SU-DHL-6 (cell line): ENCODE data around the gene LRCH1.

Source experiments
- H2AFZ ChIP-seq: fragments of 200-600 bp; sonication (generic); 2 replicates; pipeline ENCODE4 v1.6.1; 2014; ENCODE audit warnings: low read depth, mild to moderate bottlenecking, moderate library complexity, mixed read lengths, antibody characterized with exemption, low read length; ENCODE audit not compliant: severe bottlenecking
- H3F3A ChIP-seq: fragments of 200-600 bp; shearing (Covaris generic); 2 replicates; pipeline ENCODE4 v1.6.0; 2016; ENCODE audit warnings: antibody characterized with exemption, mild to moderate bottlenecking; ENCODE audit not compliant: insufficient read depth
- H3K27ac ChIP-seq: fragments of 200-600 bp; sonication (generic); 2 replicates; pipeline ENCODE4 v1.5.1; 2016; ENCODE audit warnings: low read depth, mild to moderate bottlenecking, low read length, moderate library complexity, mixed read lengths
- H3K27me3 ChIP-seq: fragments of 200-600 bp; sonication (generic), shearing (Covaris generic); 2 replicates; pipeline ENCODE4 v1.6.0; 2014; ENCODE audit warnings: mild to moderate bottlenecking, low read length
- H3K36me3 ChIP-seq: fragments of 200-600 bp; sonication (generic); 2 replicates; pipeline ENCODE4 v1.6.1; 2014; ENCODE audit warnings: mild to moderate bottlenecking, low read length, mixed read lengths
- H3K4me2 ChIP-seq: fragments of 300-600, 200-600 bp; shearing (Covaris generic), sonication (generic); 2 replicates; pipeline ENCODE4 v1.6.0; 2014; ENCODE audit warnings: low read length, low read depth, mild to moderate bottlenecking; ENCODE audit not compliant: poor library complexity, severe bottlenecking
- H3K4me3 ChIP-seq: fragments of 200-600 bp; sonication (generic); 2 replicates; pipeline ENCODE4 v1.5.1; 2014; ENCODE audit warnings: antibody characterized with exemption, low read length, mild to moderate bottlenecking, mixed read lengths; ENCODE audit not compliant: insufficient read depth, poor library complexity, severe bottlenecking
- H3K79me2 ChIP-seq: fragments of 200-600 bp; sonication (generic); 2 replicates; pipeline ENCODE4 v1.6.1; 2014; ENCODE audit warnings: mild to moderate bottlenecking, low read length, moderate library complexity; ENCODE audit not compliant: insufficient read depth
- H3K9ac ChIP-seq: fragments of 200-600 bp; sonication (generic); 2 replicates; pipeline ENCODE4 v1.7.0; 2014; ENCODE audit warnings: mild to moderate bottlenecking, low read length
- H3K9me2 ChIP-seq: fragments of 200-600 bp; sonication (generic); replicated peaks from 2 replicates; pipeline ENCODE4 v1.6.1; 2014; ENCODE audit warnings: low read length; ENCODE audit not compliant: insufficient read depth
- H3K9me3 ChIP-seq: fragments of 200-600 bp; sonication (generic); 2 replicates; pipeline ENCODE4 v1.6.1; 2014; ENCODE audit warnings: low read length, mixed read lengths; ENCODE audit not compliant: insufficient read depth
- H4K20me1 ChIP-seq: fragments of 200-600 bp; sonication (generic); 2 replicates; pipeline ENCODE4 v1.6.1; 2014; ENCODE audit warnings: low read depth, mild to moderate bottlenecking, antibody characterized with exemption, low read length, moderate library complexity, mixed read lengths
- EZH2phosphoT487 ChIP-seq: fragments of 200-600 bp; sonication (generic), shearing (Covaris generic); conservative IDR thresholded peaks from 2 replicates; pipeline ENCODE4 v1.6.1; 2018; ENCODE audit warnings: mild to moderate bottlenecking, antibody characterized with exemption, low read length, moderate library complexity, mixed read lengths
- TF ChIP-seq, protein P1 (sequence below): fragments of 200-600 bp; sonication (generic); IDR thresholded peaks from one replicate; pipeline ENCODE4 v1.5.1; 2017; ENCODE audit warnings: antibody characterized with exemption, mild to moderate bottlenecking, low read length, moderate library complexity; ENCODE audit not compliant: insufficient read depth, poor library complexity, severe bottlenecking

LRCH1 gene

DNA sequence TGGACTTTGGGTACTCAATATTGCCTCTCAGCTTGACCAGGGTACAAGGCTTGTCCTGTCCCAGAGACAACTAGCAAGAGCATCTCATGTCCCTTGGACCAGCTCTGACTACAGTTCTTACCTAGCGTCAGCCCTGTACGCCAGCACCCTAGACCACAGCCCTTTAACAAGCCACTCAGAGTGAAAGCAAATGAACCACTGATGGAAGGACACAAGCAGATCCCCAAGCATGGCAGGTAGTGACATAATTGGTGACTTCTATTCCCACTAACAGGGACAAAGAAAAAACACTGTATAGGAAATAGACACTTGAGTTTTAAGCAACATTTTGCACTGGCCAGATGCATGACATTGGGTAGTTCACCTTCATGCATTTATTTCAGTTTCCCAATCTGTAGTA is 8.8 kb upstream of the LRCH1 start:
- Histone ChIP-seq H2AFZ (no peak overlapping the region), H3K4me3 (no peak overlapping the region), H3K36me3 (no peaks in the 10 kb centered on the region), H3K79me2 (no peaks in the 10 kb centered on the region), H3K9me2 (no peaks in the 10 kb centered on the region), H3K9ac (no peak overlapping the region), H3K27me3 (no peaks in the 10 kb centered on the region), H3K4me2 (no peak overlapping the region), H3F3A (no peaks in the 10 kb centered on the region), H3K9me3 (no peaks in the 10 kb centered on the region), H3K27ac (no peak overlapping the region), H4K20me1 (no peaks in the 10 kb centered on the region)
- TF ChIP-seq, protein P1, sequence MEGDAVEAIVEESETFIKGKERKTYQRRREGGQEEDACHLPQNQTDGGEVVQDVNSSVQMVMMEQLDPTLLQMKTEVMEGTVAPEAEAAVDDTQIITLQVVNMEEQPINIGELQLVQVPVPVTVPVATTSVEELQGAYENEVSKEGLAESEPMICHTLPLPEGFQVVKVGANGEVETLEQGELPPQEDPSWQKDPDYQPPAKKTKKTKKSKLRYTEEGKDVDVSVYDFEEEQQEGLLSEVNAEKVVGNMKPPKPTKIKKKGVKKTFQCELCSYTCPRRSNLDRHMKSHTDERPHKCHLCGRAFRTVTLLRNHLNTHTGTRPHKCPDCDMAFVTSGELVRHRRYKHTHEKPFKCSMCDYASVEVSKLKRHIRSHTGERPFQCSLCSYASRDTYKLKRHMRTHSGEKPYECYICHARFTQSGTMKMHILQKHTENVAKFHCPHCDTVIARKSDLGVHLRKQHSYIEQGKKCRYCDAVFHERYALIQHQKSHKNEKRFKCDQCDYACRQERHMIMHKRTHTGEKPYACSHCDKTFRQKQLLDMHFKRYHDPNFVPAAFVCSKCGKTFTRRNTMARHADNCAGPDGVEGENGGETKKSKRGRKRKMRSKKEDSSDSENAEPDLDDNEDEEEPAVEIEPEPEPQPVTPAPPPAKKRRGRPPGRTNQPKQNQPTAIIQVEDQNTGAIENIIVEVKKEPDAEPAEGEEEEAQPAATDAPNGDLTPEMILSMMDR, result no peak
- TF ChIP-seq EZH2phosphoT487, result no peak

DNA sequence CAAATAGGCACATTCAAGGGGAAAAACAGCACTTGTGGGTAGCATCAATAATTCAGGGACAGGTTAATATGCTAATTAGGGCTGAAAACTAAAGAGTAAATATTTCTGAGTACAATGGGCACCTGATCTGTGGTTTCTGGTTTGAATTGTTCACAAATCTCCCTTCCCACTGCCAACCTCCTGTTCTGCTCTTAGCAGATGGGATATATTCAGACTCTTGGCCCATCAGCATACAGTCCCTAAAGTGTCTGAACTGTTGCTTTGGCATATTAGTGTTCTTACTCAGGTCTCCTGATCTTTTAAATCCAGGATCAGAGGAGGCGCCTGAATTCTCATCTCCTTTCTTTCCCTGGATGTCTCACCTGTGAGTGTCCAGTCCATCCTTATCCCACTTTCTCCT is 8.2 kb upstream of the LRCH1 start:
- no peaks in the 10 kb centered on the region for H3K36me3 ChIP-seq
- no peaks in the 10 kb centered on the region for H3F3A ChIP-seq
- H3K27me3 ChIP-seq, result no peaks in the 10 kb centered on the region
- H3K9ac ChIP-seq, result no peak overlapping the region
- no peak overlapping the region for H3K27ac ChIP-seq
- no peaks in the 10 kb centered on the region for H3K9me3 ChIP-seq
- no peak overlapping the region for H2AFZ ChIP-seq
- H3K4me2 ChIP-seq, result no peak overlapping the region
- TF ChIP-seq EZH2phosphoT487, result no peak
- TF ChIP-seq, protein P1, result no peak
- H3K9me2 ChIP-seq, result no peaks in the 10 kb centered on the region
- no peaks in the 10 kb centered on the region for H4K20me1 ChIP-seq
- no peaks in the 10 kb centered on the region for H3K79me2 ChIP-seq
- H3K4me3 ChIP-seq, result no peak overlapping the region

DNA sequence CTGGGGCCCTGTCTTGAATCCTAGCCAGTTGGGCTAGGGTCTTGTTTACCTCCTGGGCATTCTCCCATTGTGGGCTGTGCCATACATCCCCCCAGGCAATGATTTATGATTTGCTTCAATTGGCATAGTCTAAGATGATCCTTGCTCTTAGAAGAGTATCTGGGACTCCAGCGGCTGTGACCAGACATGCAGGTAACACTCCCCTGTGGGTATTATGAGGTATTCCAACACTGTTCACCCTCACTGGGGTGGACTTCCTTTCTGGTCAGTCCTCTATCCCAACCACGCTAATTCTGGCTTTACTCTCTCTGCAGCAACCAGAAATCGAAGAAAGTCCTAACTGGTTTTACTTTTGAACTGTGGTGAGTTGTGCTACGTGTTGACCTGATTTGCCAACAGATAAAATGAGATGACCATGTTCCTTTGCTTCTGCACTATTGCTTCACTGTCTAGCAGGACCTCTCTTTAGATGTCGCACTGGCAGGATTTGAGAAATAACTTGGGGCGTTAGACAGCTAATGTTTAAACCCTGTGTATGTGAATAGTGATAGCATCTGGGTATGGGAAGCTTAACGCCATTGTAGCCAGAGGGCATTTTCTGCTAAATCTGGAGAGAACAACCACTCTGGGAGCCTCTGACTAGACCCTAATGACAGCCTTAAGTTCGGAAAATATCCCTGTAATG is 6.7 kb upstream of the LRCH1 start:
- TF ChIP-seq, protein P1, result no peak
- TF ChIP-seq EZH2phosphoT487, result no peak
- no peaks in the 10 kb centered on the region for H3K79me2 ChIP-seq

More for the DNA sequence above, 6.7 kb upstream of the LRCH1 start:
- H3K9me2 ChIP-seq, result no peaks in the 10 kb centered on the region
- no peak overlapping the region for H3K4me3 ChIP-seq
- no peak overlapping the region for H3K27ac ChIP-seq
- H3K36me3 ChIP-seq, result no peaks in the 10 kb centered on the region
- no peaks in the 10 kb centered on the region for H4K20me1 ChIP-seq
- no peak overlapping the region for H3K9ac ChIP-seq
- no peaks in the 10 kb centered on the region for H3K9me3 ChIP-seq
- no peak overlapping the region for H2AFZ ChIP-seq
- no peaks in the 10 kb centered on the region for H3K27me3 ChIP-seq
- no peak overlapping the region for H3K4me2 ChIP-seq
- H3F3A ChIP-seq, result no peaks in the 10 kb centered on the region
